ENCODE measurements around the gene TMEM35A. TPM values are rescaled to one million over a fixed set of nuclear protein-coding genes. Genes with fewer than 3 reads are reported as not detected.
A peak's percentile ranks its signal among the peaks of the same experiment; 100 is the strongest.

TMEM35A gene
- total and polyA plus RNA-seq, 7 experiments from 2014 or later, result 0.15 TPM; not detected in 6

DNA sequence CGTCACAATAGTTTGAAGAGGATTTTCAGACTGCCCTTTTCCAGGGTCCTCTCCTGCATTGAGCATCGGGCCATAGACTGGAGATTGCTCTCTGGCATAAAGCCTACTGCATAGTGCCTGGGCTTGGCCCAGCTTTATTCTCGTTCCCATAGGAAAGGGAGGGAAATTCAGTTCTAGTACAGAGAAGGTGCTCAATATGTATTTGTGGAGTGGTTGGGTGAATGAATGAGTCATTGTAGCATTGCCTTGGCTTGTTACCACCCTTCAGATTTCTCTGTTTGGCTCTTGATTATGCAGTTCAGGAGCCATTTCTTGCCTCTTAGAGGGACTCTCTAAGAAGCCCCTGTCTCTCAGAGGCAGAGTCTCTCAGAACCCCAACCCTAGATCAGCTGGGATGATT is 2.6 kb downstream of the TMEM35A start:
- ATAC-seq, result no peak
- Mint-ChIP-seq H3K27me3 (peaks cover 0 to 27% (median 24%) of the 10 kb centered on the region in 5 donors), H3K4me3 (no peak overlapping the region), H3K4me1 (peaks cover 0 to 11% (median 5%) of the 10 kb centered on the region in 7 donors), H3K36me3 (no peaks in the 10 kb centered on the region), H3K27ac (no peak overlapping the region), H3K9me3 (peaks cover 0 to 2% (median 0%) of the 10 kb centered on the region in 11 donors)
- Histone ChIP-seq H3K9me3 (ENCODE audit: control insufficient read depth in 2 of 3, low read length in 3 of 3) (no peaks in the 10 kb centered on the region), H3K4me3 (ENCODE audit: low read length) (no peak overlapping the region), H3K36me3 (ENCODE audit: control insufficient read depth in 2 of 3, insufficient read depth in 3 of 3, low read length in 3 of 3) (no peaks in the 10 kb centered on the region), H3K27ac (ENCODE audit: low read depth, low read length) (no peak overlapping the region), H3K4me1 (ENCODE audit: control insufficient read depth in 2 of 2, insufficient read depth in 2 of 2, low read length in 2 of 2) (no peaks in the 10 kb centered on the region), H3K27me3 (ENCODE audit: control insufficient read depth in 2 of 2, insufficient read depth in 2 of 2, low read length in 2 of 2) (no peaks in the 10 kb centered on the region)
- ChIA-PET CTCF (no interaction called here), POLR2A (no interaction called here)
- no peak for DNase-seq
- intact Hi-C loops (cut with micrococcal nuclease), result no loop called here

DNA sequence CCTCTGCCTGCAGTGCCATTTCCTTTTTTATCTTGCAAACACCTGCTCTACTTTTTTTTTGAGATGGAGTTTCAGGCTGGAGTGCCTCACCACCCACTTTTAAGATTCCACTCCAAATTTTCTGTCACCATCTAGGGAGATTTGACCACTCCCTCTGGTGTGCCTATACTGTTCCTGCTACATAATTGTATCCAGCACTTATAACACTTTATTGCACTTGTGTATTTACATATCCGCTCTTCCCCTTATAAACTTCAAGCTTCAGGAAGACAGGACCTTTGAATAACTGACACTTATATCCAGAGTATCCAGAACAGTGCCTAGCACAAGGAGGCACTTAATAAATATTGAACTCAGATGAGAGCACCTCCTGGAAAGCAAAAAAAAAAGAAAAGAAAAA is 13.1 kb downstream of the TMEM35A start:
- ChIA-PET POLR2A (no interaction called here), CTCF (no interaction called here)
- Mint-ChIP-seq H3K36me3 (no peaks in the 10 kb centered on the region), H3K4me3 (no peak overlapping the region), H3K27ac (no peak overlapping the region), H3K27me3 (no peaks in the 10 kb centered on the region), H3K4me1 (peaks cover 0 to 2% (median 0%) of the 10 kb centered on the region in 7 donors), H3K9me3 (no peaks in the 10 kb centered on the region)
- Histone ChIP-seq H3K36me3 (ENCODE audit: control insufficient read depth in 2 of 3, insufficient read depth in 3 of 3, low read length in 3 of 3) (no peaks in the 10 kb centered on the region), H3K27ac (ENCODE audit: low read depth, low read length) (no peak overlapping the region), H3K4me1 (ENCODE audit: control insufficient read depth in 2 of 2, insufficient read depth in 2 of 2, low read length in 2 of 2) (no peaks in the 10 kb centered on the region), H3K27me3 (ENCODE audit: control insufficient read depth in 2 of 2, insufficient read depth in 2 of 2, low read length in 2 of 2) (no peaks in the 10 kb centered on the region), H3K4me3 (ENCODE audit: low read length) (no peak overlapping the region), H3K9me3 (ENCODE audit: control insufficient read depth in 2 of 3, low read length in 3 of 3) (no peaks in the 10 kb centered on the region)
- ATAC-seq (no peak), DNase-seq (no peak)
- intact Hi-C loops (cut with micrococcal nuclease), result loop anchor here in 1 of 2 donors (10.0 kb wide), 1 partner anchor 523 kb away; the partner anchor contains the start of gene ARMCX6

DNA sequence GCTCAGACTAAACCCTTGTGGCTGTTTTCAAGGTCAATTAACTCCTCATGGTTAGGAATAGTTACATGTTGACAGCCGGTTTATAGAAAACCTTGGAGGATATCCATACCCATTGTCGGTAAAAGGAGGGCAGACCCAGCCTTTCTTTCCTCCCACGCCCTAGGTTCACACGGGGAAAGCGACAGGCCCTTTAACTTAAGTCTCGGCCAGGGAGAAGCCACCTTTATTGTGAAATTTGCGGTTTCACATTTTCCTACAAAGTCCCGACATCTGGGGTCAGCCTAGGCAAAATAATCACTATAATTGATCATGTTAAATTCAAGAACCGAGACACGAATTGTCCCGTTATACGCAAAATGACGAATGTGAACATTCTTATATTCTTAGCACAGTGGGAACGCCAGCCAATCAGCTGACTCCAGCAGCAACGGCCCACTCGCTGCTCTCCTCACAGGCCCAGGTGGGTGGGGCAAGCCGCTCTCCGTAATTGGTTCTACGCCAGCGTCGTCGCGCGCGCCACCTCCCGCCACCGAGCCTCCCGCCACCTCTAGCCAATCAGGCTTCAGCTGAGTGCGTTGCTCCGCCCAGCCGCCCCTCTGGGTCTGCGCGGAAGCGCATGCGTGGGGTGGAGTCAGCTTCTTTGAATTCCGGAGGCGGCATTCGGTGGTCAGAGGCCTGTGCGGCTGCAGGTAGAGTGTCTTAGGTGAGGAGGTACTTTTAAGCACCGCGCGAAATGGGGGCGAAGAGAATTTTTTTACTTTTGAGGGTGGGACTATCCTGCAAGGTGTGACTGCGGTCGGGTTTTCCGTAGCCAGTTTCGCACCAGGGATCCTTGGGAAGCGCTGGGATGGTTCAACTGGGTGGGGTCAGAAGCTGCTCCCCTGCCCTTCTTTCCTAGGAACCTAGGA is 19.1 kb downstream of the TMEM35A start, which contains the start of gene CENPI:
Gene CENPI, plus strand, starts transcription at position 659 of the 908 bp plus-strand sequence. CDS start 2,867 bp downstream, outside the sequence.
- ATAC-seq (peak; percentile 100), DNase-seq (peak; percentile 84 to 95 (median 93))
- Mint-ChIP-seq H3K4me3 (peak within 1 kb of the TSS; percentile 69 to 95 (median 90)), H3K9me3 (no peaks in the 10 kb centered on the region), H3K4me1 (peaks cover 0 to 28% (median 9%) of the 10 kb centered on the region in 7 donors), H3K27ac (peak within 1 kb of the TSS; percentile 83 to 99 (median 93)), H3K36me3 (peaks cover 0 to 14% (median 0%) of the 10 kb centered on the region in 5 donors), H3K27me3 (no peaks in the 10 kb centered on the region)
- no peaks in the 10 kb centered on the region for H3K27me3 ChIP-seq (ENCODE audit: control insufficient read depth in 2 of 2, insufficient read depth in 2 of 2, low read length in 2 of 2)
- intact Hi-C loops (cut with micrococcal nuclease), result loop anchor here (1.0 to 10.0 kb wide), 8 partner anchors 45 to 517 kb away; partner anchors contain the start of genes CSTF2 (in 2 of the 2), ARMCX6 (in 1 of the 2), HNRNPH2 (in 1 of the 2) and RPL36A (in 1 of the 2)
- H3K27ac ChIP-seq (ENCODE audit: low read depth, low read length), result peak within 1 kb of the TSS; percentile 84
- H3K4me1 ChIP-seq (ENCODE audit: control insufficient read depth in 2 of 2, insufficient read depth in 2 of 2, low read length in 2 of 2), result peaks cover 0 to 3% of the 10 kb centered on the region in 2 donors
- H3K9me3 ChIP-seq (ENCODE audit: control insufficient read depth in 2 of 3, low read length in 3 of 3), result no peaks in the 10 kb centered on the region
- no peaks in the 10 kb centered on the region for H3K36me3 ChIP-seq (ENCODE audit: control insufficient read depth in 2 of 3, insufficient read depth in 3 of 3, low read length in 3 of 3)
- CTCF ChIA-PET, result no interaction called here
- H3K4me3 ChIP-seq (ENCODE audit: low read length), result peak within 1 kb of the TSS; percentile 70
- POLR2A ChIA-PET, result interaction anchor here (0.9 to 1.4 kb wide), 3 partner anchors 251 to 833 kb away, joined by 3 to 4 read pairs (median 4); partner anchors contain the start of genes CSTF2 and TIMM8A

DNA sequence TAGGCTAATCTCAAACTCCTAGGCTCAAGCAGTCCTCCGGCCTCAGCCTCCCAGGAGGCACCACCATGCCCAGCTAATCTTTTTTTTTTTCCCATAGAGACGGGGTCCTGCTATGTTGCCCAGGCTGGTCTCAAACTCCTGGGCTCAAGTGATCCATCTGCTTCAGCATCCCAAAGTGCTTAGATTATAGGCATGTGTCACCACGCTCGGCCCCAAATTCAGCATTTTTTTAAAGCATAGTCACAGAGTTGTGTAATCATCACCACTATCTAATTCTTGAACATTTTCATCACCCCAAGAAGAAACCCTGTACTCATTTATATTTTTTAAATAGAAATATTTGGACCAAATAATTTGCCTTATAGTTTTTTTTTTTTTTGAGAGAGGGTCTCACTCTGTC is 29.6 kb downstream of the TMEM35A start:
- ATAC-seq (no peak), DNase-seq (no peak)
- ChIA-PET CTCF (no interaction called here), POLR2A (no interaction called here)
- Mint-ChIP-seq H3K36me3 (peaks cover 0 to 6% (median 0%) of the 10 kb centered on the region in 5 donors), H3K9me3 (no peaks in the 10 kb centered on the region), H3K4me3 (no peak overlapping the region), H3K27me3 (no peaks in the 10 kb centered on the region), H3K4me1 (peaks cover 0 to 2% (median 0%) of the 10 kb centered on the region in 7 donors), H3K27ac (no peak overlapping the region)
- no peaks in the 10 kb centered on the region for H3K9me3 ChIP-seq (ENCODE audit: control insufficient read depth in 2 of 3, low read length in 3 of 3)
- H3K4me1 ChIP-seq (ENCODE audit: control insufficient read depth in 2 of 2, insufficient read depth in 2 of 2, low read length in 2 of 2), result no peaks in the 10 kb centered on the region
- no peak overlapping the region for H3K4me3 ChIP-seq (ENCODE audit: low read length)
- no peak overlapping the region for H3K27ac ChIP-seq (ENCODE audit: low read depth, low read length)
- no peaks in the 10 kb centered on the region for H3K36me3 ChIP-seq (ENCODE audit: control insufficient read depth in 2 of 3, insufficient read depth in 3 of 3, low read length in 3 of 3)
- H3K27me3 ChIP-seq (ENCODE audit: control insufficient read depth in 2 of 2, insufficient read depth in 2 of 2, low read length in 2 of 2), result no peaks in the 10 kb centered on the region
- intact Hi-C loops (cut with micrococcal nuclease), result no loop called here

DNA sequence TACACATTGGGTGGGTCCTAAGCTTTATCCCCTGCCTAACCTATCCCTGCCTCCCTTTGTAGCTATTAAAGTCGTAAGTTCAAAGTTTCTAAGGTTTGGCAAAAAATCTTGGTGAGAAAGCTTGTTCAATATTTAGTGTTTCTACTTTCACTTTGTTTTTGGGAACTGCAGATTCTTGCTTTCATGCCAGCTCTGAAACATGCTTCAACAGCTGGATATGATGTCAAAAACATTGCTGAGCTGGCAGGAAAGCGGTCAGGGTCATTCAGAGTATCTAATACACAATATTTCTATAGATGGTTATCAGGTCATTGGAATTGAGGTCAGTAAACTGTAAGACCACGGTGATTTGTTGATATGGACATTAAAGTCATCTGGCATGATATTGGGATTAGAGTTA is 39.0 kb downstream of the TMEM35A start:
- DNase-seq (no peak), ATAC-seq (no peak)
- Mint-ChIP-seq H3K4me1 (no peaks in the 10 kb centered on the region), H3K27me3 (no peaks in the 10 kb centered on the region), H3K27ac (no peak overlapping the region), H3K4me3 (no peak overlapping the region), H3K9me3 (no peaks in the 10 kb centered on the region), H3K36me3 (peaks cover 0 to 17% (median 0%) of the 10 kb centered on the region in 5 donors)
- Histone ChIP-seq H3K4me1 (ENCODE audit: control insufficient read depth in 2 of 2, insufficient read depth in 2 of 2, low read length in 2 of 2) (no peaks in the 10 kb centered on the region), H3K4me3 (ENCODE audit: low read length) (no peak overlapping the region), H3K27me3 (ENCODE audit: control insufficient read depth in 2 of 2, insufficient read depth in 2 of 2, low read length in 2 of 2) (no peaks in the 10 kb centered on the region), H3K27ac (ENCODE audit: low read depth, low read length) (no peak overlapping the region), H3K36me3 (ENCODE audit: control insufficient read depth in 2 of 3, insufficient read depth in 3 of 3, low read length in 3 of 3) (no peaks in the 10 kb centered on the region), H3K9me3 (ENCODE audit: control insufficient read depth in 2 of 3, low read length in 3 of 3) (no peaks in the 10 kb centered on the region)
- ChIA-PET POLR2A (no interaction called here), CTCF (no interaction called here)
- intact Hi-C loops (cut with micrococcal nuclease), result no loop called here

DNA sequence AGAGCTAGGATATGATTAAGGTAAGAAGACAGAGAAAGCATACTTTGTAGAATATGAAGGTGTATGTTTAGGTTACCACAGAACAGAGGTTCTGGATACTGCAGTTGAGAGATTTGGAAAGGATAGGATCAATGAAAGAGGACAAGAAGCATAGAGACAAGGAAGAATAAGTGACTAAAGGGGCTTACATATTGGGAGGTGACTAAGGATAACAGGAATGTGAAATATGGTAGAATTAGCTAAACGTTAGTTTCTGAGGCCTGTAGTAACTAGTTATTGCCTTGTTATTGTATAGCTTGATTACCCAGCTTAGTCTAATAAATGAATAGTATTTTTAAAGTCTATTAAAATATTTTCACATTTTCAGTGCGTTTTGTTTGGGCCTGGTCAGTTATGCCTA is 57.6 kb downstream of the TMEM35A start:
- ATAC-seq (no peak), DNase-seq (no peak)
- H3K36me3 ChIP-seq (ENCODE audit: control insufficient read depth in 2 of 3, insufficient read depth in 3 of 3, low read length in 3 of 3), result no peaks in the 10 kb centered on the region
- intact Hi-C loops (cut with micrococcal nuclease), result no loop called here
- no peak overlapping the region for H3K27ac Mint-ChIP-seq
- H3K4me3 ChIP-seq (ENCODE audit: low read length), result no peak overlapping the region
- POLR2A ChIA-PET, result no interaction called here
- no peaks in the 10 kb centered on the region for H3K4me1 Mint-ChIP-seq
- H3K36me3 Mint-ChIP-seq, result peaks cover 0 to 25% (median 6%) of the 10 kb centered on the region in 5 donors
- H3K27ac ChIP-seq (ENCODE audit: low read depth, low read length), result no peak overlapping the region
- H3K9me3 Mint-ChIP-seq, result peaks cover 0 to 2% (median 0%) of the 10 kb centered on the region in 11 donors
- no peak overlapping the region for H3K4me3 Mint-ChIP-seq
- no peaks in the 10 kb centered on the region for H3K27me3 Mint-ChIP-seq
- CTCF ChIA-PET, result no interaction called here
- H3K27me3 ChIP-seq (ENCODE audit: control insufficient read depth in 2 of 2, insufficient read depth in 2 of 2, low read length in 2 of 2), result no peaks in the 10 kb centered on the region
- no peaks in the 10 kb centered on the region for H3K9me3 ChIP-seq (ENCODE audit: control insufficient read depth in 2 of 3, low read length in 3 of 3)
- no peaks in the 10 kb centered on the region for H3K4me1 ChIP-seq (ENCODE audit: control insufficient read depth in 2 of 2, insufficient read depth in 2 of 2, low read length in 2 of 2)

Measured in naive thymus-derived CD4-positive, alpha-beta T cell (primary cell).